ENCODE data around the gene CEP55.

CEP55 gene

GRCh38 chr10:93456480-93456879 lies 39.9 kb upstream of the CEP55 start (continued):
- TF ChIP-seq POU6F1 (CRISPR knock-in tag; IDR thresholded peaks at IDR 0.05; ENCODE audit: borderline replicate concordance, low read depth) = no peak

GRCh38 chr10:93457511-93457910 lies 38.9 kb upstream of the CEP55 start:
- TF ChIP-seq BACH2 (CRISPR knock-in tag; IDR thresholded peaks at IDR 0.05; ENCODE audit: borderline replicate concordance) = no peak
- no peak for TF ChIP-seq CSRNP3 (CRISPR knock-in tag; IDR thresholded peaks at IDR 0.05)
- no peak for TF ChIP-seq TSHZ2 (CRISPR knock-in tag; IDR thresholded peaks at IDR 0.05)
- TF ChIP-seq ESRRG (CRISPR knock-in tag; IDR thresholded peaks at IDR 0.05) = no peak
- TF ChIP-seq ISL1 (CRISPR knock-in tag; IDR thresholded peaks at IDR 0.05) = no peak
- TF ChIP-seq ZNF565 (CRISPR knock-in tag; conservative IDR thresholded peaks at IDR 0.05; ENCODE audit: low read depth) = no peak
- TF ChIP-seq GLIS3 (CRISPR knock-in tag; IDR thresholded peaks at IDR 0.05) = no peak
- no peak for ATAC-seq

- TF ChIP-seq ARNTL (CRISPR knock-in tag; IDR thresholded peaks at IDR 0.05; ENCODE audit: borderline replicate concordance, low read depth) (no peak), CSDC2 (CRISPR knock-in tag; IDR thresholded peaks at IDR 0.05) (peak; percentile 90; the same call in 1 of the 2 replicates), PATZ1 (CRISPR knock-in tag; IDR thresholded peaks at IDR 0.05; ENCODE audit: borderline replicate concordance) (no peak), ISL1 (CRISPR knock-in tag; IDR thresholded peaks at IDR 0.05) (0 out of 2 replicates have a peak, but pooled peaks have one; percentile 17), PPARA (CRISPR knock-in tag; IDR thresholded peaks at IDR 0.05; ENCODE audit: borderline replicate concordance) (no peak), ZFP3 (CRISPR knock-in tag; IDR thresholded peaks at IDR 0.05) (0 out of 2 replicates have a peak, but pooled peaks have one; percentile 32), TOX (CRISPR knock-in tag; IDR thresholded peaks at IDR 0.05; ENCODE audit: borderline replicate concordance) (peak; percentile 44)
- ATAC-seq = peak; percentile 97
Measured at GRCh38 chr10:93458821-93459257, 37.6 kb upstream of the CEP55 start.

GRCh38 chr10:93459466-93459865 lies 36.9 kb upstream of the CEP55 start:
- no peak for ATAC-seq
- TF ChIP-seq POU6F1 (CRISPR knock-in tag; IDR thresholded peaks at IDR 0.05; ENCODE audit: borderline replicate concordance, low read depth) (no peak), CSDC2 (CRISPR knock-in tag; IDR thresholded peaks at IDR 0.05) (no peak), RARB (CRISPR knock-in tag; IDR thresholded peaks at IDR 0.05) (no peak), SNAI2 (CRISPR knock-in tag; IDR thresholded peaks at IDR 0.05) (no peak), PPARA (CRISPR knock-in tag; IDR thresholded peaks at IDR 0.05; ENCODE audit: borderline replicate concordance) (no peak), ZNF565 (CRISPR knock-in tag; conservative IDR thresholded peaks at IDR 0.05; ENCODE audit: low read depth) (no peak), CREB5 (CRISPR knock-in tag; IDR thresholded peaks at IDR 0.05; ENCODE audit: low read depth) (no peak), OSR1 (CRISPR knock-in tag; IDR thresholded peaks at IDR 0.05) (no peak), ZNF8 (CRISPR knock-in tag; IDR thresholded peaks at IDR 0.05) (no peak), ZFP30 (CRISPR knock-in tag; IDR thresholded peaks at IDR 0.05) (no peak), ARNTL (CRISPR knock-in tag; IDR thresholded peaks at IDR 0.05; ENCODE audit: borderline replicate concordance, low read depth) (no peak), ZNF70 (CRISPR knock-in tag; IDR thresholded peaks at IDR 0.05) (no peak), TOX (CRISPR knock-in tag; IDR thresholded peaks at IDR 0.05; ENCODE audit: borderline replicate concordance) (no peak), ESRRG (CRISPR knock-in tag; IDR thresholded peaks at IDR 0.05) (no peak), TCF4 (CRISPR knock-in tag; IDR thresholded peaks at IDR 0.05; ENCODE audit: borderline replicate concordance) (no peak), BACH2 (CRISPR knock-in tag; IDR thresholded peaks at IDR 0.05; ENCODE audit: borderline replicate concordance) (no peak), GLIS3 (CRISPR knock-in tag; IDR thresholded peaks at IDR 0.05) (no peak), ZC3H10 (CRISPR knock-in tag; IDR thresholded peaks at IDR 0.05) (no peak)

Data from SK-N-SH treated with all-trans-retinoic acid at 6 μM for 48 hours (cell line).